AG08396 (cell line): Measurements from ENCODE around the gene LOXL3.

Experiments
- DNase-seq: peaks from one replicate; pipeline ENCODE4 v3.0.0; 2012; ENCODE audit warnings: low spot score, mixed read lengths

LOXL3 gene

DNA sequence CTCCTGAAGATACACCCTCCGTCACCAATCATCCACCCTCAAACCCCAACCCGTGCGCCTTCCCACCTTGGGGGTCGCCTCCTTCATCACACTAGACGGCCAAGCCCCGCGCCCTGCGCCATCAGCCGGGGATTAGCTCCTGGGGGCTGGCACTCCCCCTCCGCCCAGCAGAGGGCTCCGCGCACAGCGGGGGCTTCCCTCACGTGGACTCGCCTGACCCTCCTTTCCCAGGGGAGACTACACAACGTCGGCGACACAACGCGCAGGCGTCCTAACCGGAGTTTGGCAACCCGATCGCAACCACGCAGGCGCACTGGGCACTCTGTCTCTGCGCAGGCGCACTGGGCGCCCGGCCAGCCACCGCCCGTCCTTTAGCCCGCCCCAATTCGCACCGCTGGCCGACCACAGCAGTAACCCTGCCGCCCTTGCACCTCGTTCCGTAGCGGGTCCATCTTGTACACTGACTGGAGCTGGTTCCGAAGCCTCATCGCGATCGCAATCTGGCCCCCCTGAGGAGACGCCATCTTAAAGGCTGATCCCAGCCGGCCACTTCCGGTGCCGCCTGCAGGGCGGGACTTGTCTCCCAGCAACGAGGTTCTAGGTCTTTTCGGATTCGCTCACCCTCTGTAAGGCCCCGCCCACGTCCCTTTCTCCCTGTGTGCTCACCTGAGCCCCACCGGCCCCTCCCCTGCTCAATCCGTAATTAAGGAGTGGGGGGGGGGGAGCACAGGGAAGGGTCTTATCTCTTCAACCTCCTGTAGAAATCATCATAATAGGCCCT is 46.4 kb downstream of the LOXL3 start, which contains the start of gene PCGF1:
Gene PCGF1, minus strand, starts transcription at position 551 of the 781 bp plus-strand sequence. Its CDS starts 27 bp downstream, at position 524.
- DNase-seq, result peak; percentile 97

DNA sequence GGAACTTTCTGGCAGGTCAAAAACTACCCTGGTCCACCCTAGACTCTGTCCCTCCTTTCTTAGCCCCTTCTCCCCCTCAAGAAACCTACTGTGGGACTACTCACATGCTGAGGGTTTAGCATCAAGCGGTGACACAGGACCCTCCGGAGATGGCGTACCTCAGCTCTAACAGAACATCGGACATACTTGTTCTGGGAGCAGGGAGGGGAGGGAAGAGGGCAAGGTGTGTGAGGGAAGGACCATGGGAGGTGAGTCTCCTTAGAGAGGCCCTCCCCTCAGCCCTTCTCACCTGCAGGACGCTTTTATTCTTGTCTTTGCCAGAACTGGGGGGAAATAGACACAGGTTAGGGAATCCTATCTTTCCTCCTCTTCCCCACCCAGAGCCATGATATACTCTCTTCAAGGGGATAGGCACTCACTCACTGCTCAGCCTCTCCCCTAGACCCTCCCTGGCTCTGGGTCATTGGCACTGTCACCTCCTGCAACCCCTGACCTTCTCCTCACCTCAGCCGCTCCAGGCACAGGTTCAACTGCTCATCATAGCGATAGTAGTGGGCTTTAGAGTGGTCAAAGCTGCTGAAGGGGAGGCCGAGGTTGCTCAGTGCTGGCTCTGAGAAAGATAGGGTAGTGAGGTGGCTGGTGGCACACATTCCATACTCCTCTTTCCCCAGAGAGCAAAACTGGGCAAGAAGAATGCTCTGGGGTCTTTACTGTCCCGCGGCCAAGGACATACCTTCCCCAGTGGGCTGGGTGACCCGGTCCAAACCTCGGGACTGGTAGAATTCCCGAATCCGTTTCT is 48.1 kb downstream of the LOXL3 start:
- no peak for DNase-seq

DNA sequence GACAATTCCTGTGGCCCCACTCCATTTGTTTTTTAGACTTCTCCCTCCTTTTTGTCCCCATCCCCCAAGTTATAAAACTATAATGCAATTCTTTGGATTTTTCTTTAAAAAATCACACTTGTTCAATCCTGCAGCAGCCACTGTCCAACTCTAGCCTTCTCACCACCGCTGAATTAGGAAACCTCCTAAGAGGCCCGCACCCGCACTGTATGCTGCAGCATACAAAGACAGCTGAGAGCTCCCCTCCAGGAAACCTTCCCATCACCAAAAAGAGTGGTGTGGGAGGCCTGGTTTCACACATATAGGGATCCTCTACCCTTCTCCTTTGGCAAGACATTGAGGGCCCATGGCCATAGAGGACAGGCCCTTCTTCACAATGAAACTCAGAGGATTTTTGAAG is 49.2 kb downstream of the LOXL3 start:
- DNase-seq, result no peak

DNA sequence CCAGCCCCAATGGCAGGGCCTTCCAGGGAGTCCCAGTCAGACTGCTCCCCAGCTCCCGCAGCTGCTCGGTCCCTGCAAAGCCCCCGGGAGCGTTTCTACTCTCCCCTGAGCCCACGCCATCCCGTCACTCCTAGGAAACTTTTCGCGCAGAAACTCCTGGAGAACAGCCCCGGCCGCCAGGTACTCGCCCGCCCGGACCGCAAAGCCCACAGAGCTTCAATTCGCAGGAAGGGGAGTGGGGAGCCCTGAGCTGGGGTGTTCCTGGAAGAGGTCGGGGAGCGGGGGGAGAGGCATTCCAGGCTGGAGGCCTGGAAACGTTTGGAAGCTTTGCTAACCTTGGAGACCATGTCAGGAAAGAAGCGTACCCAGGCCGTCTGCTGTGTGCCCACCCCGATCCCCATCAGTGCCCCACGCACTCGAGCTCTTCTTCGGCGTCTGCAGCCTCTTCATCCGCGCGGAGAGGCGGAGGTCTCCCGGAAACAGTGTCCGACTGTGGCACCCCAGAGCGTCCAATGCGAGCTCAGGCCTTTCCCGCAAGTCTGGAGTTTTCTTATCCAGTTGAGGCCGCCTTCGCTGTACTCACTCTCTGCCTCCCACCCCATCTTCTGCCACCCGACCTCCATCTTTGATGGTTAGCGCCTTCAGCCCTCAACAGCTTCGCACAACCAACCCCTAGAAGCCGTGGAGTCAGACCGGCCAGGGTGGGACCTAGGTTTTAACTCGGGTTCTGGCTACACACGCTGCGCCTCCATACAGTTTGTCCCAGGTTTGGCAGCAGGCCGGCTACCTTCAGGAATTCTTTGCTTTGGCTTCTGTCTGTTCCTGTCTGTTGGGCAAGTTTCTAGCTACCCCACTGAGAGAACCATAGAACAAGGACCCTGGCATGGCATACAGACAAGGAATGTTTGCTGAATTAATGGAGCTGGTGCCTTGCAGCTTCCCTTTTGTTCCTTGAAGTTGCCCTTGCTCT is 50.0 kb downstream of the LOXL3 start:
- DNase-seq, result no peak

DNA sequence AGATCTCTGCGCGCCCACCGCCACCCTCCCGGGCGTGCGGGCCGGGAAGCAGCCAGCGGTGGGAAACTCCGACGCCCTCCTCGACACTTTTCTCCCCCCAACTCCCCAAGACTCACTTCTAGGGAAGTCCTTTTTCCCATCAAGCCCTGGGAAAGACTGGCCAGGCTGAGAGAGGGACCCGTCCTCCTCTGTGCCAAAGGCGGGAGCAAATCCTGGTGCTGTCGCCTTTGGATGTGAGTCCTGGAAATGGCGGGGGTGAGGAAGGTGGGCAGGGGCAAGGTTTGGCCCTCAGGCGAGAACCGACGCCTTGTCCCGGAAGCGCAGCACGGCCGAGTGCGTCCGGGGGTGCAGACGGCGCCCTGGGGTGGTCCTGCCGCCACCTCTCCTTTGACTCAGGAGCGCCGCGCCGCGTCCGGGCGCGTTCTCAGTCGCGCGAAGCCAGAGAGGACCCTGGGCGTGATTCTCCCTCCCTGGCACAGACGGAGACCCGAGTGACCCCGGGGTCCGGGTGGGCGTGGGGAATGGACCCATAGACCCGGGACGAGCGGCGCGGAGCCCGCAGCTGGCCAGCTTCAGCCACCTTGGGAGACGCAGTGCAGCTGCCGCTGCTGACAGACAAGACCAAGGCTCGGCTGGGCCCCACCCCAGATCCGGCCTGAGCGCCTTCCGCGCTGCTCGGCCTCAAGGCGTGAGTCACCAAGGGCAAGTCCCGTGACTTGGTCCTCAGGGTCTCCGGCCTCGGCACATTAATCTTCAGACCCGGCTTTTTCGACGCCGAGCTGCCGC is 50.8 kb downstream of the LOXL3 start:
- peak; percentile 90 for DNase-seq

DNA sequence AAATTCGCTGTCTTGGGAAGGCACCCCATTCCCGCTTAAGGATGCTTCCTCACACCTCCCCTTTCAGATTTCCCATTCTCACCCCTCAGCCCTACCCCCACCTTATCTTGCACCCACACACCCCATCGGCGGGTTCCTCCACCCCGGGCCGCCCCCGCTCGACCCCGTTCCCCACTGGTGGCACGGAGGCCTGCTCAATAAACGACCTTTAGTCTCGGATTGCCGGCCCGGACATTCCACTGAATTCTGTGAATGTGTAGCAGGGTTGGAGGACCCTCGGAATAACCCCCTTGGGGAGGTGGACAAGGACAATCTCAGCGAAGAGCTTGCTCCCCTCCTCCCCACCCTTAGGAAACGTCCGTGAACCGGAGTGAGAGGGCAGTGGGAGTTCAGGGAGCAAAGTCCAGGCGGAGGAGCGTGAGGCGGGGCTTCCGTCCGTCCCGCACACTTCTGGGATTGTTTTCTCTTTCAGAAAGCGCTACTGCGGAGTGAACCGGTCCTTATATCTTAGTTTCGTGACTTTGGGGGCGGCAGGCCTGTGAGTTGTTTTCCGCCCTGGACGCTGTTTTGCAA is 51.5 kb downstream of the LOXL3 start:
- DNase-seq, result no peak

DNA sequence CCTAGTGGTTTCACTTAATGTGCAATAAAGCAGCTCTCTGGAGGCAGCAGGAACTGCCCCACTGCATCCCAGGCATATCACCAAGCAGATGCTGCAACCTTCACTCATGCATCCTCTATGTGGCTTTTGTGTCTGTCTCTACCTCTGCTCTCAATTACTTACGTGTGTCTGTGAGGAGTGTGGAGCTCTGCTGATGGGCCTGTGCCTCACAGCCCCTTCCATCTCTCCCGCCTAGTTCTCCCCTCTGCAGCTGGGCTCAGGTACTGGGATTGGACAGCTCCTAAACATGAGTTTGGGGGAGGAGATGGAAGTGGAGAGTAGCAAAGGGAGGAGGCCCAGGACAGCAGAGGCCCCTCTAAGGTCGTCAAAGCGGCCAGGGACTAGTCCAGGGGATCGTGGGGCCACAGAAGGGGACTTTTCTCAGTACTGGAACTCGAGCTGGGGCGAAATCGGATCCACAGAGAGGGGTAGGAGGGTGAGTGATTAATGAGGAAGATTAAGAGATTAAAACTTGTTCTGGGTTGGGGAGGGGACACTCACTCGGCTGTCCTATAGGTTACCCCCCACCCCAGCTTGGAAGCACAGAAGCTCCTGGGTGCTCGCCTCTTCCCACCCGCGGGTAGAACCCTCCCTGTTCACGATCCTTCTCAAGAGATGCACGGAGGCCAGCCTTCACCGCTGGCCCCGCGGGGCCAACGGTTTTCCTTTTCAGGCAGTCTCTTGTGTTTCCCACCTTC is 52.2 kb downstream of the LOXL3 start:
- no peak for DNase-seq

DNA sequence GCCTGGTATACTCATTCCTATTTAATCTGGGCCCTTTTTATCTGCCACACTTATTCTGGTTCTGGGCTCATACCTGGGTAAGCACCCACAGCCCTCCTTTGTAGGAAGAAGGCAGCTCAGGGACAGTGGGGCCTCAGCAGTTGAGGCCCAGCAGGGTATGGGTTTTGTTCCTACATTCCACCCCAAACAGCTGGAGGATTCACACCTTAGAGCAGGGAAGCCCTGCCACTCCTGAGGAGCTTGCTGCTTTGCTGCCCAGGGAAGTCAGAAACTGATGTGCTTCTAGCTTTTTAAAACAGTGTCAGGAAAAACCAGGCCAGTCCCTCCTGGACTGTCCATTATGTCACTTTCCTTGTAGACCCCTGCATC is 53.2 kb downstream of the LOXL3 start:
- DNase-seq, result no peak

DNA sequence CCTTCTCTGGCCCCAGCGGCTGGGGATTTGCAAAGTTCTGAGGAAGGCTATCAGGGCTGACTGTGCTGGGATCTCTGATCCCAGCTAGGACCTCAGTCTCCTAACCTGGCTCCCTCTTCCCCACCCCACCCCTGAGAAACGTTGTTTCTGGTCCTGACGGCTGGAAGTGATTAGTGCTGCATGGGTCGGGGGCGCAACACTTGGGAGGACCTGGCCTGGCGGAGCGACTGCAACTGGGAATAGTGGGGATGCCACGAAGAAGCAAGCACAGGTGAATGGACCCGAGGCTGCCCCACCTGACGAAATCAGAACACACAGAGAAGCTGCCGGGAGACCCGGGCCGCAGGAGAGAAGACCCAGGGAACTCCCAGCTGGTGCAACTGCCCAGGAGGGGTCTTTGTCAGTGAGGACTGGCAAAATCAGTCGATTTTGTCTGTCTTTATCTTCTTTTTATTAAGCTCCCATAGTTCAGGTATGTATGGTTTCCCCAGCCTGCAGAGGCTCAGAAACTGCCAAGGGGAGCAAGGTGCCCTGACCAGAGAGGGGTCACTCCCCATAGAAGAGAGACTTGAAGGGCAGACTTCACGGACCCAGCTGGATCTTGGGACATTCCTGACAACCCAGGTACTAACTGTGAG is 53.7 kb downstream of the LOXL3 start:
- DNase-seq, result no peak

DNA sequence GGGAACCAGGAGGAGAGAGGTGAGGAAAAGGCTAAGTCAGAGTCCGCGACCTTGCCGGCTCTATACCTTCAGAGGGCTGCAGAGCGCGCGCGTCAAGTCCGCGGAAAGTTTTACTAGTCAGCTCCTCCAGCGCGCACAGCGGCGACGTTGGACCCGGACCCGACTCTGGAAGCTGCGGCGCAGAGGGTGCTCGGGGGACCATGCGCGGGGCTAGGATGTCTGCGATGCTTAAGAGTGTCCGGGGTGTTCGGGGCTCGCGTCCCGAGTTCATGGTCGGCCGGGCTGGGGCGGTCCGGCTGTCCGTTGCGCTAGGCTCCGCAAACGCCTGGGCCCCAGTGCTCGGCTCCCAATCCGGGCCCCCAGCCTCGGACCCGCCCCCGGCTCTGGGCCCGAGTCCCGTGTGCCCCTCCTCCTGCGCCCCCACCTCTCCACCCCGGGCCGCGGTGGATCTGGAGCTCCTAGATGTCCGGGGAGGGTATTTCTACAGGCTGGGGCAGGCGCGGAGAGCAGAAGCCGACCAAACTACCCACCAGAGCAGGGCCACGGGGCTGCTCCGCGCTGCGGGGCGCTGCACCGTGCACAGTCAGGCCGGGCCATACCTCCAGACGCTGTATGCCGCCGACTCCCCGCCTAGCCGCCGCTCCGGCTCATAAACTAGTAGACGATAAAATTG is 54.3 kb downstream of the LOXL3 start, which contains the start of gene LBX2:
Gene LBX2, minus strand, starts transcription at position 337 of the 673 bp plus-strand sequence. Its CDS starts 66 bp downstream, at position 271.
- peak; percentile 40 for DNase-seq

DNA sequence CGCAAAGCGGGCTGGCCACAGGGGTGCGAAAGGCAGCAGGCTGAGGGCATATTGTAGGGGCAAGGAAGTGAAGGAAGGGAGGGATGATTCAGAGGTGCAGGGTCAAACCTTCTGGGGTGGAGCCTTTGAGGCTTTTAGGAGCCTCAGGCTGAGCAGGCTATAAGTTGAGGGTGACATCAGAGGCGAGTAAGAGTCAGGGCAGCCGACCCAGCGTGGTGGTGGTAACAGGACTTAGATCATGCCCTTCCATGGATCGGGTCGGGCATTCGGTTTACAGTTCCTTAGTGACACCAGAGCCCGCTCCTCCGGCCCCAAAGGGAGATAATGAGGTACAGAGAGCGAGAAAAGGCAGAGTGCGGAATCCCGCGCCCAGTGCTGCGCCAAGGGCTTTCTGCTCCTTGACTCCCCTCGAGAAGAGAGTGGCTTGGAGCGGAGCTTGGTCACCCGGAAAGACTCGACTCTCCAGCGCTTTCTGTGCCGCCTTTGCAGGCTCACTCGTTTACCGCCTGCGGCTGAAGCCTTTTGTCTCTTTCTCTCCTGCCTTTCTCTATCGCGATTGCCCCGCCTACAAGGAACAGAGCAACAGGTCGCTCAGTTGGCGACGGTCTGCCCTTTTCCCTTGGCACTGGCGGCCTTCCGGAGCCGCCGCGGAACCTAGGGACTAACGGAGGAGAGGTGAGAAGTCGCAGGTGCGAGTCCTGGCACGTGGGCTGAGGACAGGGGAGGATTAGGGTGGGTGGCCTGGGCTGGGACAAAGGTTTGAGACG is 55.1 kb downstream of the LOXL3 start:
- peak; percentile 54 for DNase-seq

DNA sequence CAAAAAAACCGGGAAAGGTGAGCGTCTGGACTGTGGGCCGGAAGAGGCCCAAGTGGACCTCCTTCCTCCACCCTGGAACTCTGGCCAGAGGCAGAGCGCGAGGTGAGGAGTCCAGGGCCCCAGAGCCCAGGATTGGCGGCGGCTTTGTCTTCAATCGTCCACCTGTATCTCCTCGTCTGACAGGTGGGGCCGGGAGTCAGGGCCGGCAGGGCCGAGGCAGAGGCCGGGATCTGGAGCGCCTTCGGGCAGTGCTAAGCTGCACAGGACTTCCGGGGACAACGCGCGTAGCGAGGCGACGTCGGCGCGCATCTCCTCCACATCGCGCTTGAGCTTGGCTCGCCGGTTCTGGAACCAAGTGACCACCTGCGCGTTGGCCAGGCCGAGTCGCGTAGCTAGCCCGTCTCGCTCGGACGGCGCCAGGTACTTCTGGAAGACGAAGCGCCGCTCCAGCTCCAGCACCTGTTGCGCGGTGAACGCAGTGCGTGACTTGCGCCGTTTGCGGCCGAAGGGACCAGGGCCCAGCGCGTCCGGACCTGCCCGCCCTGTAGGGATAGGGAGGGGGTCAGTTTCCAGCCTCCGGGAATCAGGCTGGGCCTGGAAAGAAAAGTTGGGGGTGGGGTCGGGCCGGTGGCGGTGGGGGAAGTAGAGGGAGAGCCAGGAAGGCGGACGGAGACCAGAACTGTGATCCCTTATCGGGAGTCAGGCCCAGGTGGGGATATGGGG is 55.8 kb downstream of the LOXL3 start:
- DNase-seq, result no peak

DNA sequence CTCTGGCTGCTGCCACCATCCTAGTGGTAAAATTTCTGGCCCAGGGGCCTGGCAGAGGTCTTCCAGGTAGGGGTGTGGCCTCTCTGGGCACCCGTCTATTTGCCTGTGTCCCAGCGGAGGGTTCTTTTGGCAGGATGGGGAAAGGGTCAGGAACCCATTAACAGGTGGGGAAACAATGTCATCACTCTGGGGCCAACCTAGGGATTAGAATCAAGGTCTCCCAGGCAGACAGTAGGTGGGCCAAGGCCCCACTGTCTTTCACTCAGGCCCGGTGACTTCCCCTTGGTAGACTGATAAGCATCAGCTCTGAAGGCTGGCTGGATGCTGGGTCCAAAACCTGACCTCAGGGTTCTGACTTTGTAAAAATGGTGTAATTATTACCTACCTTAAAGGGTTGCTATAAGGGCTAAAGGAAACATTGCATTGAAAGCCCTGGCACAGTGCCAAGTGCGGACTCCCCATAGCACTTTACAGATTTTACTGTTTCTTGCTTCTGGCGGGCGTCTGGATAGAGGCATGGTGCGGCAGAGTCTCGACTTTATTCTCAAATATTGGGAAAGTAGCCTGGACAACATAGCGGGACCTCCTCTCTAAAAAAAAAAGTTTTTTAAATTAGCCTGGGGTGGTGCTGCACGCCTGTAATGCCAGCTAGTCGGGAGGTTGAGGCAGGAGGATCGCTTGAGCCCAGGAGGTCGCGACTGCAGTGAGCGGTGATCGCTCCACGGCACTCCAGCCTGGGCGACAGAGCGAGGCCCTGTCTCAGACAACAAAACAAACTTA is 56.6 kb downstream of the LOXL3 start:
- no peak for DNase-seq

DNA sequence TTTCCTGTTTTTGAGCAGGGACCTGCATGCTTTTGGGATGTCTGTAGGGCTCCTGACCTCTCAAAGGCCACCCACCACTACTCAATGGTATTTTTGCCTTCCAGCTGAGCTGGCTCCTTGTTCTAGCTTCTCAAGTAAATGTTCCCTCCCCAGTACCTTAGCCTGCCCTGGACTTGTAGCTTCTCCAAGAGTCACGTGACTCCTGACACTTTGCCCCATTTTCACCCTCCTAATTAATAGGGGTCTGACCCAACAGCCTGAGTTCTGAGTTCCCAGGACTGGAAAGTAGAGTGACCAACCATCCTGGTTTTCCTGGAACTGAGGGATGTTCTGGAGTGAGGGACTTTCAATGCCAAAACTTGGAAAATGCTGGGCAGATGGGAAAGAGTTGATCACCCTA is 58.3 kb downstream of the LOXL3 start:
- DNase-seq, result no peak

DNA sequence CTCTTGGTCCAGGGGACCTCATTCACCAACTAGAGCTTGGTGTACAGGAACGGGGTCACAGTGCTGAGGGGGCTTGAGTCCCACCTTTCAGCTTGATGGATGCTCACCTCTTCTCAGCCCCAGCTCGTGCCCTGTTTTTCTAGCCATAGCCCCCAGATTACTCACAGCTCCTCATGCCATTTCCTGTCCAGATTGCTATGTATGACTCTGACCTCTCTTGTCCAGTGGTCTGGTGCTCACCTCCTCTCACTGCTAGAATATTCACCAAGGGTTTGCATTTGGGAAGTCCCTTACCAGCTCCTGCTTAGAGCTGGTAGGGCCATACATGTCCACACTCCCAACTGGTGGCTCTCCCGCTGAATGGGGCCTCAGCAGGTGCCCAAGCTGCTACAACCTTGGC is 60.2 kb downstream of the LOXL3 start:
- DNase-seq, result no peak

DNA sequence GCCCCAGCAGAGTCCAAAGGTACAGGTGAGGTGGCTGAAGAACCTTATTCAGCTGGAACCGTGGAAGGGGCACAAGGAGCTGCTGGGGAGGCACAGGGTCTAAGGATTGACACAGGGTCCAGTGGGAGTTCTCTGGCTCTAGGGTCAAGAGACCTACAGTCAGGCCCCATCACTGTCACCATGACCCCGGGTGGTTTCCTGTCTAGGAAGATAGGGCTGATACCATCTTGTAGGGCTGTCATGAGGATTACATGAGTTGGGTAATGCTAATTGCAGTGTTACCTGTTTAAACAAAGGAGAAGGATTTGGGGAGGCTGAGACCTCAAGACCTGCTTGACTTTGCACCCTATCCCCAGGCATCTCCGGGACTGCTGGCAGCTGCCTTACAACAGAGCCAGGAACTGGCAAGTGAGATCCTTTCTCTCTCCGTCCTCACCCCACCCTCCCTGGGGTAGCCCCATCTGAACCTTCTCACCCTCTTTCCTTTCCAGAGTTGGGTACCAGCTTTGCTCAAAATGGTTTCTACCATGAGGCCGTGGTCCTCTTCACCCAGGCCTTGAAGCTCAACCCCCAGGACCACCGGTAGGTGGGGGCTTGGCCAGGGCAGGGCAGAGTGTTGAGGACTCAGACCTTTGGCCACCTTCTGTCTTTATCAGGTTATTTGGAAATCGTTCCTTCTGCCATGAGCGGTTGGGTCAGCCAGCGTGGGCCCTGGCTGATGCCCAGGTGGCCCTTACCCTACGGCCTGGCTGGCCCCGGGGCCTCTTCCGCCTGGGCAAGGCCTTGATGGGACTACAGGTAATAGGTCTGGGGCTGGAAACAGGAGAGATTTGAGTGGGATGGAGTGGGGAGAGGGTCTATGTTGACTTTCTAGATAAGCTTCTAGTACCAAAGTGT is 61.8 kb downstream of the LOXL3 start:
- no peak for DNase-seq
